HG03139 (cell line): Measurements from ENCODE around the gene FGF22.

ENCODE experiments used
- ATAC-seq: cut with Tn5 transposase; IDR thresholded peaks from one replicate; pipeline ENCODE4 v1.9.1; 2021; ENCODE audit not compliant: unreplicated experiment

The FGF22 gene

GRCh38 chr19:641702-642101 lies 2.0 kb downstream of the FGF22 start:
- ATAC-seq = no peak

GRCh38 chr19:642767-643727 lies 3.4 kb downstream of the FGF22 start:
- ATAC-seq = no peak

- ATAC-seq = no peak
Measured at GRCh38 chr19:643736-644135, 4.1 kb downstream of the FGF22 start.

GRCh38 chr19:644363-644762 lies 4.7 kb downstream of the FGF22 start:
- ATAC-seq = no peak

GRCh38 chr19:644789-645188 lies 5.1 kb downstream of the FGF22 start:
- no peak for ATAC-seq

- ATAC-seq = no peak
Measured at GRCh38 chr19:645912-646778, 6.5 kb downstream of the FGF22 start.

GRCh38 chr19:646779-647565 lies 7.3 kb downstream of the FGF22 start:
- ATAC-seq = no peak

- ATAC-seq = no peak
Measured at GRCh38 chr19:647566-648284, 8.0 kb downstream of the FGF22 start.

- ATAC-seq = no peak
Measured at GRCh38 chr19:648305-648704, 8.6 kb downstream of the FGF22 start.

GRCh38 chr19:648904-649801 lies 9.5 kb downstream of the FGF22 start:
- ATAC-seq = no peak

- no peak for ATAC-seq
Measured at GRCh38 chr19:650121-650520, 10.4 kb downstream of the FGF22 start.

GRCh38 chr19:651114-651818 lies 11.6 kb downstream of the FGF22 start:
- no peak for ATAC-seq

- no peak for ATAC-seq
Measured at GRCh38 chr19:651991-652390, 12.3 kb downstream of the FGF22 start.

GRCh38 chr19:652467-653389 lies 13.0 kb downstream of the FGF22 start:
- no peak for ATAC-seq

GRCh38 chr19:653425-653824 lies 13.7 kb downstream of the FGF22 start:
- ATAC-seq = no peak

- ATAC-seq = no peak
Measured at GRCh38 chr19:655691-656090, 16.0 kb downstream of the FGF22 start.

- ATAC-seq = no peak
Measured at GRCh38 chr19:656751-657559, 17.3 kb downstream of the FGF22 start.
